Stimulated activated CD4-positive, alpha-beta T cell treated with anti-CD3 and anti-CD28 coated beads, TNF-alpha, amount 100 ng/mL, for 1 hour (primary cell): Measurements from ENCODE around the gene PSMD6.

Source experiments
- DNase-seq, 3 donors: peaks; one replicate each; pipeline ENCODE4 v3.0.0-alpha.2; 2020; ENCODE audit warnings: low read depth in 3 of 3, low spot score in 1 of 3

PSMD6 gene

DNA sequence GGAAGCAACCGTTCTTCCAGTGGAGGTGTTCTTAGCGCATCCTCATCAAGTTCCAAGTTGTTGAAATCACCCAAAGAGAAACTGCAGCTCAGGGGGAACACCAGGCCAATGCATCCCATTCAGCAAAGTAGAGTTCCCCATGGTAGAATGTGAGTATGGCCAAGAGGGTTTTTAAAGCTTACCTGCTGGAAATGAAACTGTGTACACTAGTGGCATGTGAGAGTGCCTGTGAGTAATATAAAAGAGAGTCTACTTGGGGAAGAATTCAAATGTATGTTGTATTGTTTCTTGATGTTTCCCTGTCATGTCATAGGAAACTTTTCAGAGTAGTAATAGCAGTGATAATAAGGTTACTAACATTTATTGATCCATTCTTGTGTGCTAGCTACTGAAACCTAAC is 43.3 kb downstream of the PSMD6 start:
- DNase-seq: no peak

- DNase-seq: no peak
Measured at GRCh38 chr3:63979093-63979885, 44.0 kb downstream of the PSMD6 start.

DNA sequence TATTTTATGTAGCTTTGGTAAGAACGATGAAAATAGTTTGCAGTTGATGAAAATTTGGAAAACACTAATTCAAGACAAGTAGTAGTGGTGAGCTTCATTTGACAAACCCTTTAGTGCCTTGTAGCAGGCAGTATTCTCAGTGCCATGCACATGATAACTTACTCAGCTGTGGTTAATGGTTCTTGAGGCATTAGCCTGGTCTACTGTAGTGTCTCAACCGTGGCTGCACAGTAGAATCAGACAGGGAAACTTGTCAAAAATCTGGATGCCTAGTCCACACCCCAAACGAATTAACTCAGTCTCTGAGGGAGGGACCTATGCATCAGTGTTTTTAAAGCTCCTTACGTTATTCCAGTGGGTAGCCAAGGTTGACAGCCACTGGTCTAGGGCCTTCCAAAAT is 45.4 kb downstream of the PSMD6 start:
- DNase-seq: no peak

DNA sequence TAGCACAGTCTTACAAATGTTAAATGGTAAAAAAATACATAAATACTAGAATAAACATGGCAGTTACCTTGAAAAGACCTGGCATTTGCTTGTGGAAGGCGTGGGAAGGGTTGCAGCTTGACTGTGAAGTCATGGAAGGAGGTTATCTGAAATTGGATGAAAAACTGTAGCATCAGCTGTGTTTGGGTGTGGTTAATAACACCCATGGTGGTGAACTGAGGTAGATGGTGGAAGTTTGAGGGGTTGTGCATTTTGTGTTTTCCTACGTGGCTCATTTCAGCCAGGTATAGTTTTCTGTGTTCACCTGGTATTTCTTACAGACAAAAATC is 46.5 kb downstream of the PSMD6 start:
- DNase-seq: no peak

DNA sequence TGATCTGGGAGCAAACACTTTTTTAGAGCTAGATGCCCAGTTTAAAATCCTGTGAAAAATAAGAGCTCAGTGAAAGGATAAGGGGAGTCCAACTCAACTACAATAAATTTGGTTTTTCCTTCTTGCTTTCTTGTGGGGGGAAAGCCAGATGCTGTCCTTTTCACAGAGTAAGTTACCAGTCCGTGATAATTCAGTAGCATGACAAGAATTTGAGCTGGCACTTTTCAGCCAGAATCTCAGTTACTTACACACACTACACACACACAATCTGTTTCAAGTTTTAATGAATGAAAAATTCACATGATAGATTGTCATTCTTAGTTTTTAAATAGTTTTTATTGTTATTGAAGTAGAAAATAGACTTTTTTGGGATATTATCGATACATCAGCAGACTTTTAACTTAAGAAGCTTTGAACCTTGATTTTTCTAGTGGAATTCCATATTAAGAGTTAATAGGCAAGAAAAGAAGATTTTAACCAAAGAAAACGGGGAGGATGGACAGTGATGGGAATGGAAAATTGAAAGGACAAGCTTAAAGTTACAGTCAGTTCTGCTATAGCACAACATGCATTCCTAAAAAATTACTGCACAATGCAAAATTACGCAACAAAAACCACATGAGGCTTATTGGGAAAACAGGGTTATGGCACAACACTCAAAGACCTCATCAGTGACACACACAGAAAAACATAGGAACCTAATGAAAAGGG is 47.0 kb downstream of the PSMD6 start:
- DNase-seq: no peak

- no peak for DNase-seq
Measured at GRCh38 chr3:63975723-63976122, 47.6 kb downstream of the PSMD6 start.

DNA sequence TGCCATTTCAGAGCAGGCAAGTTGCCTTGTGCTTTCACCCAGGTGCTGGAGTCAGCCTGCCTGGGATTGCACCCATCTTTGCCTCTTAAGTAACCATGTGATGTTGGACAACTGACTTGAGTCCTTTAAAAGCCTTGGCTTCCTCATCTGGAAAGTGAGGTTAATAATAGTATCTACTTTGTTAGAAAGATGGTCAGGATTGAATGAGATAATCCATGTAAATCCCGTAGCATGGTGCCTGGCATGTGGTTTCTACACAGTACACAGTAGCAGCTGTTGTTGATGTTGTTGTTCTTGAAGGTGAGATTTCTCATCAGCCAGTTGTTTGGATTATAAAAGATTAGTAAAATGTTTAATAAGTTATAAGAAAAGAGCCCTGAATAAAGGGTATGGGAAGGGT is 48.8 kb downstream of the PSMD6 start:
- no peak for DNase-seq

DNA sequence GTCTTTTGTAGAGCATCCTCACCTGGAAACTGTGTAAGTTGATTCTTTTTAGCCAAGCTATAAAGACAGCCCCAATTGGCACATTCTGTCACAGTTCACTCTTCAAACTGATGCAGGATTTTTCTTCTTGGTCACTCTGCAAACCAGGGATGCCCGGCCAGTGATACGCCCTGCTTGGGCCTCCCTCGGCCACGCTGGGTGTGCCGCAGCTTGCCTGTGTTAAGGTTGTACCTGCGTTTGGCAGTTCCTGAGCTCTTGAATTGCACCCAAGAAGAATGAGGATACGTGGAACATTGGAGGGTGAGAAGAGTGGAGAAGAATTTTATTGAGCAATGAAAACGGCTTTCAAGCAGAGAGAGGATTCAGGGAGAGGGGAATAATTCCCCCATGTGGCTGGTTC is 49.9 kb downstream of the PSMD6 start:
- no peak for DNase-seq

- DNase-seq: no peak
Measured at GRCh38 chr3:63972987-63973386, 50.3 kb downstream of the PSMD6 start.

DNA sequence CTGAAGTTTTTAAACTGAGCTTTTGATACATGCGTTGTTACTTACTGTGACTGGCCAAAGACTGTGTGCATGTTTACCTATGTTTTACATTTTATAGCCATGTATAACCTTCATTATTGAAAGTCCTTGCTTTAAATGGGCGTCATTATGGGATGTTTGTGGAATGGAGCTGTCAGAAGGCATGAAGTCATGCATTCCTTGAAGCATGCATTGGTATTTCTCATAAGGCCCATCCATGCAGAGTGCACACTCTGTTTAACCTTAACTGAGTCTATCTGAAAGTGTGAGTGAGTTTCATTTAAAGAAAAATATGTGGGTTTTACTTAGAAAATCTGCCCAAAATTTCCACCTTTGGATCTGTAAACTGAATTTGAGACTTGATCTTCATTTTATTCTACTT is 51.1 kb downstream of the PSMD6 start:
- no peak for DNase-seq

DNA sequence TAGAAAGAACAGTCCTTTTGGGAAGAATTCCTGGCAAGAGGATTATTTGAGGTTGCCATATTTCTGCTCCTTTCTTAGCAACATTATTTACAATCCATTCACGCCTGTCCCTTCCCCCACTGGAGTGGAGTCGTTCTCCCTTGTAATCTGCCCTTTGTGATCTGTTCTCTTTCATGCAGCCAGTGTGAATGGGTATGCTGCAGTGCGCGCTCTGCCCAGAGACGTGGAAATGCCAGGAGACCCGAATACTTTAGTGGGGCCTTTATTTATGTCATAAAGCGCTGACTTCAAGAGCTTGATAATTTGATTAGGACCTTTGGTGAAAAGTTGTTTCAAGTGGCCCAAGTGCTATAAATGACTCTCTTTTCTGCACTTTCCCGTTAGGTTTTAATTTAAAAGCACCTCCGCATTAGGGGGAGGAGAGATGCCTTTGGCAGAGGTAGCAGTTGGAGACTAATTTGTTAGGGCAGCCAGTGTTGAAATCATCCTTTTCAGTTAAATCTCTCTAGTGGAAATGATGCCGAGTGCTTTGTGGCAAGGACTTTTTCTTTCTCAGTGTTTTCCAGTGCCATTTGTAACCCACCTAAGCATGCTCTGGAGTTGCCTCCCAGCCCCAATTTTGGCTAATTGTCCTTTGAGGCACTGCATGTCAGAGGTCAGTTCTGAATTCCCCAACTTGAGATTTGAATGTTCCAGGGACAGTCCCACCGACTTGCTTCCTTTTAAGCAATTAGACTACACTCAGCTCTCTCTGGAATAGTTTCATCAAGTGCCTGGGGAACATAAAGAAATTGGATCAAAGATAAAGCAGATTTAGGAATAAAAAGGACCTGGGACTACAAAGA is 52.4 kb downstream of the PSMD6 start:
- DNase-seq: no peak

- no peak for DNase-seq
Measured at GRCh38 chr3:63969876-63970275, 53.4 kb downstream of the PSMD6 start.

DNA sequence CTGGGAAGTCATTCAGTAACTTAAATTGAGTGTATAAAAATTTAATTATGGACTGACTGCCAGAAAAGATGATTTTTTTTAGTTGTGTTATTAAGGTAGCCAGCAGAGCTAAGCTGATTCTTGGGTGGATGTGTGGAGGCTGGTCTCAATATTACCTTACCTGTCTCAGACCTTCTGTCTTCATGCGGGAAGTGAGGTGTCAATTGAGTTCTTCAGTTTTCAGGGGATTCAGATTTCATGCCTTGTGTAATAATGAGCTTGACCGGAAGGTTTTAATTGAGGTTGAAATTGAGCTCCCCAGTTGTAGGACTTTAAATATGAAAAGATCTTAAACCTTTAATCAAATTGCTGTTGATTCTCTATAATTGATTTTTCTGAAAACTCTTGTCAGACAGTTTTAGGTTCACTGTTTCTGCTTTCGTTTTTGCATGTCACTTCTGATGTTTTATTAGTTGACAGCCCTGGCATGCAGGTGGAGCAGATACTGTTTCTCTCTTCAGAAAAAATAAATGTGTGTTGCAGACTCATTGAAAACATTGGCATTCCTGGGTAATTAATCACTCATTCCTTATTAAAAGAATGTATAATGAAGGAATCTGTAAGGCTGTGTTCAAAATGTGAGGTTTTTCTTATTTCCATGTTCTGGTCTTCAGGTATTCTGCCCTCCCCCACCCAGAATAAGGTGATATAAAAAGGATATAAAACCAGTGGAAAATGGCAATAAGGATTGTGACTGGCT is 54.5 kb downstream of the PSMD6 start:
- DNase-seq: no peak

GRCh38 chr3:63967675-63968611 is 55.4 kb downstream of the PSMD6 start:
- no peak for DNase-seq

- no peak for DNase-seq
Measured at GRCh38 chr3:63966871-63967270, 56.4 kb downstream of the PSMD6 start.

- DNase-seq: no peak
Measured at GRCh38 chr3:63966007-63966406, 57.3 kb downstream of the PSMD6 start.

GRCh38 chr3:63964681-63965485 is 58.4 kb downstream of the PSMD6 start:
- DNase-seq: no peak

- DNase-seq: no peak
Measured at GRCh38 chr3:63963496-63963895, 59.8 kb downstream of the PSMD6 start.

- no peak for DNase-seq
Measured at GRCh38 chr3:63961891-63962290, 61.4 kb downstream of the PSMD6 start.
